Measurements from ENCODE around the gene ROBO4. TPM values are rescaled to one million over a fixed set of nuclear protein-coding genes. Genes with fewer than 3 reads are reported as not detected.

The ROBO4 gene
- total RNA-seq, 4 donors from 2014 or later, result 3.7 to 20.6 (median 5.4) TPM

DNA sequence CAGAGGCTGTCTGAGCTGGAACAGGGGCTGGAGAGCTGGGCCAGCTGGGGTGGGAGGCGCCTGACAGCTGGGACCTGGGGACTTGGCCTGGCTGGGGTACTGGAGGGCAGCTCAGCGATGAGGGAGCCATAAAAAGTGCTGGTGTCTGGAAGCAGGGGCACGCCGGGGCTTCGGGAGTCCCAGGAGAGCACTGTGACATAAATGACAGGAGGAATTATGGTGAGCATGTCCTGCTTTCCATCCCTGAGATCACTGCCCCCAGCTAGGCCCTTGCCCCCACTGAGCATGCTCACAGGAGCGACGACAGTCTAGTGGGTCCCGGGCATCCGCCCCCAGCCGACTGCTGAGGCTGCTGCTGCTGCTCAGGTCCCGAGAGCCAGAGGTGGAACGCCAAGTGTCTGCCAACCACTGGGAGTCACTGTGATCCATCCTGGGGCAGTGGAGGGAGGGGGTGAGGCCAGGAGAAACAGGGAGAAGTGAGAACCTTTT lies 6.2 kb downstream of the ROBO4 start:
- H3K36me3 ChIP-seq, result no peaks in the 10 kb centered on the region
- H3K4me1 ChIP-seq, result no peaks in the 10 kb centered on the region
- no peak overlapping the region for H3K27ac ChIP-seq
- no peaks in the 10 kb centered on the region for H3K27me3 ChIP-seq
- H3K4me3 ChIP-seq, result no peak overlapping the region
- peak in 1 of 3 donors; percentile 8 for DNase-seq
- no peaks in the 10 kb centered on the region for H3K9me3 ChIP-seq
- TF ChIP-seq POLR2A (IDR thresholded peaks at IDR 0.05), result no peak
- TF ChIP-seq, protein P1, sequence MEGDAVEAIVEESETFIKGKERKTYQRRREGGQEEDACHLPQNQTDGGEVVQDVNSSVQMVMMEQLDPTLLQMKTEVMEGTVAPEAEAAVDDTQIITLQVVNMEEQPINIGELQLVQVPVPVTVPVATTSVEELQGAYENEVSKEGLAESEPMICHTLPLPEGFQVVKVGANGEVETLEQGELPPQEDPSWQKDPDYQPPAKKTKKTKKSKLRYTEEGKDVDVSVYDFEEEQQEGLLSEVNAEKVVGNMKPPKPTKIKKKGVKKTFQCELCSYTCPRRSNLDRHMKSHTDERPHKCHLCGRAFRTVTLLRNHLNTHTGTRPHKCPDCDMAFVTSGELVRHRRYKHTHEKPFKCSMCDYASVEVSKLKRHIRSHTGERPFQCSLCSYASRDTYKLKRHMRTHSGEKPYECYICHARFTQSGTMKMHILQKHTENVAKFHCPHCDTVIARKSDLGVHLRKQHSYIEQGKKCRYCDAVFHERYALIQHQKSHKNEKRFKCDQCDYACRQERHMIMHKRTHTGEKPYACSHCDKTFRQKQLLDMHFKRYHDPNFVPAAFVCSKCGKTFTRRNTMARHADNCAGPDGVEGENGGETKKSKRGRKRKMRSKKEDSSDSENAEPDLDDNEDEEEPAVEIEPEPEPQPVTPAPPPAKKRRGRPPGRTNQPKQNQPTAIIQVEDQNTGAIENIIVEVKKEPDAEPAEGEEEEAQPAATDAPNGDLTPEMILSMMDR (IDR thresholded peaks at IDR 0.05), result no peak

DNA sequence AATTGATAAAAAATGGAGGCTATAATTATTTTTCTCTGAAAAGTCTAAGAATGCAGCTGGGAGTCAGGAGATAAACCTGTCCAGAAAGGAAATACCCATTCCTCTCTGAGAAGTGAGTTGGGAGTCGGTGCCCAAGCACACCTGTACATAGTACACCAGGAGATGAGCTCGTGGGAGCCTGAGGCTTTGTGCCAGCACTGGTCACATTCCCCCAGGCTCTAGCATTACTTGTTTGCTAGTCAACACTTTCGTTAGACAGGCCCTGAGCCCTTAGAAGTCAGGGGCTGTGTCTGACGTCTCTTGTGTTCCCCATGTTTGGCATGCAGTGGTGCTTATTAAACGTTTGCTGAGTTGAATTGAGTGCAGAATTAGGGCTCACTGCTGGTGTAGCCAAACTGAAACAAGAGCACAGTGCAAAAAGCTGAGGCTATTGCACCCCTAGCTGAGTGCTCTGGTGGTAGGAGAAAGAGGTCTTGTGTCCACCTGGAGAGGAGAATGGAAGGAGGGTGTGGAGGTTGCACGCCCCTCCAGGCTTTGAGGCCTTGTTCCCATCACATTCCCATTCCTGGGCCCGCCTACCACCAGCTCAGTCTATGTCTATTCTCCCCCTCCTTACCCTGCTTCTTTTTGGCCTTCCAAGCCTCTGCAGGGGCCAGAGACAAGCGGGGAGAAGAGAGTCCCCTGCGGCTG lies 6.8 kb downstream of the ROBO4 start:
- Histone ChIP-seq H3K4me1 (no peaks in the 10 kb centered on the region), H3K27ac (no peak overlapping the region)
- peak in 1 of 3 donors; percentile 5 for DNase-seq

DNA sequence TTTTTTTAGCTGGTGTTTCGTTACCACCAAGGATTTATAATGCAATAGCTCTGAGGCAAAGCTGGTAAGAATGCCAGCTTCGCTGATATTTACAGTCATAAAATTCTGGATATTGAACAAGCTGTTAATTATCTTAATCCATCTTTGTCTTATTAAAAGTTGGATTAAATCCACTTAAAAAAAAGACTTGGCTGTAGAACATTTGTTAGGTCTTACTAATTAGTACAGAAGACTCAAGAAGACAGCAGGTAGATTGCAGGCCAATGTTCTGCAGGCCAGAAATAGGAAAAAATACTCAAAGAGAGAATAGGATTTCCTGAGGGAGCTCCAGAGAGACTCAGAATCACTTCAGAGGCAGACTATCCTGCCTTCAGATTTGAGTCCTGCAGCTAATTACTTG lies 7.5 kb downstream of the ROBO4 start:
- Histone ChIP-seq H3K4me3 (no peak overlapping the region), H3K9me3 (no peaks in the 10 kb centered on the region), H3K36me3 (no peaks in the 10 kb centered on the region), H3K27me3 (no peaks in the 10 kb centered on the region), H3K4me1 (no peaks in the 10 kb centered on the region), H3K27ac (no peak overlapping the region)
- TF ChIP-seq, protein P1 (IDR thresholded peaks at IDR 0.05), result no peak
- TF ChIP-seq POLR2A (IDR thresholded peaks at IDR 0.05), result no peak
- DNase-seq, result no peak

More for the DNA sequence above, 6.8 kb downstream of the ROBO4 start:
- no peaks in the 10 kb centered on the region for H3K36me3 ChIP-seq
- no peak overlapping the region for H3K4me3 ChIP-seq
- H3K27me3 ChIP-seq, result no peaks in the 10 kb centered on the region
- H3K9me3 ChIP-seq, result no peaks in the 10 kb centered on the region
- TF ChIP-seq, protein P1 (IDR thresholded peaks at IDR 0.05), result no peak
- no peak for TF ChIP-seq POLR2A (IDR thresholded peaks at IDR 0.05)

DNA sequence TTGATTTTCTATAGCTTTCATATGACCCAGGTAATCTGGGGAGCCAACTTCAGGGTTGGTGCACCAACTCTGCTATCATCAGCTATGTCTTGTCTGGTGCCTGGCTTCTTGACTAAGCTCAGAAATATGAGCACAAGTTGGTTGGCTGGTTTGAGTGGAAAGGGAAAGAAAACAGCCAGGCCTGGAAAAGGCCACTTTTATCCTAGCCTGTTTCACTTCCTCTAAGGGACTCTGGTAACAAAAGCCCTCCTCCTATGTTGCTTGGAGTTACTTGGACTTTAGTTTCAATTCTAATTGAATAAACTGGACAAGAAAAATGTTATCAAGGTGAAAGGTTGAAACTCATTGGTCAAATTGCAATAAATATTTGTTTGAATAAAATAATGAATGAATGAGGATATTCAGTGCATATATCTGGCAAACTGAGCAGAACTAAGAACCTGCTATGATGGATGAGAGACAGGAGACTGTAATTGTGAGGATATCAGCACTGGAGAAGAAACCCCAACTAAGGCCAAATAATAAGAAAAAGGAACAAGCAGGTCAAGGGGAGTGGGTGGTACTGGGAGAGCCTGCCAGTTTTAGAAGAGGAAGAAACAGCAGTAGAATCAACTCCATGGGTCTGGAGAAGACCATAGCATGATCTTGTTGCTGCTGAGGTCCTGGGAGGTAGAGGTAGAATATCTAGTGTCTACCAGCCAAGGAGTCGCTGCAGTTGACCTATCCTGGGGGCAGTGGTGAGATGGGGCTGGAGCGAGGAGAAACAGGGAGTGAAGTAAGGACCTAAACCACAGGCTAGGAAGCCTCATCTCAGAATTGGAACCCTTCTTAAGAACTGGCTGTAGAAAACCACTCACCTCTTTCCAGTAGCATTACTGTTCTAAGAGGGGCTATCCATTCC lies 8.2 kb downstream of the ROBO4 start:
- no peaks in the 10 kb centered on the region for H3K36me3 ChIP-seq
- H3K27me3 ChIP-seq, result no peaks in the 10 kb centered on the region
- no peak overlapping the region for H3K27ac ChIP-seq
- no peak for TF ChIP-seq POLR2A (IDR thresholded peaks at IDR 0.05)
- TF ChIP-seq, protein P1 (IDR thresholded peaks at IDR 0.05), result no peak
- DNase-seq, result no peak
- H3K4me3 ChIP-seq, result no peak overlapping the region
- H3K4me1 ChIP-seq, result no peaks in the 10 kb centered on the region
- H3K9me3 ChIP-seq, result no peaks in the 10 kb centered on the region

DNA sequence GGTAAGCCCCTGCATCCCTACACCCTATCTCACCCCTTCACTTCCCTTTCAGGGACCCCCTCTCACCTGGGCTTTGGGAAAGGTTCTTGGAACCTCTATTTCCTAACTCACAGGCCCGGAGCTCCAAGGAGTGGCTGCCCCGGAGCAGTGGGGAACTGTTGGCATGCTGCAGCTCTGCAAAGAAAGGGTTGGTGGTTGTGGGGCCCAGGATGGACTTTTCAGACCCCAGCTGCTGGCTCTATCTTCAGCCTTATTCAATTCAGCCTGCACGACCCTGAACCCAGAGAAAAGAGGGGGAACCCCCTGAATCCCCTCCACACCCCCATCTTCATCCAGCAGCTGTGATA lies 10.0 kb downstream of the ROBO4 start:
- Histone ChIP-seq H3K27ac (no peak overlapping the region), H3K4me1 (no peaks in the 10 kb centered on the region), H3K9me3 (no peaks in the 10 kb centered on the region), H3K27me3 (no peaks in the 10 kb centered on the region), H3K4me3 (no peak overlapping the region), H3K36me3 (no peaks in the 10 kb centered on the region)
- no peak for DNase-seq
- TF ChIP-seq, protein P1 (IDR thresholded peaks at IDR 0.05), result no peak
- TF ChIP-seq POLR2A (IDR thresholded peaks at IDR 0.05), result no peak

Data from Peyer's patch (tissue), 4 donors.